CD8-positive, alpha-beta memory T cell (primary cell): Measurements from ENCODE around the gene GABBR2. TPM values are rescaled to one million over a fixed set of nuclear protein-coding genes. Genes with fewer than 3 reads are reported as not detected.
A peak's percentile ranks its signal among the peaks of the same experiment; 100 is the strongest.

Experiments
- CTCF ChIA-PET: fragments of 350-600 bp; sonication (Branson Sonifier 250); formaldehyde crosslinking; loops from one replicate; lab custom pipeline; 2021; ENCODE audit warnings: antibody characterized with exemption; lab: Charles Lee
- POLR2A ChIA-PET: fragments of 350-600 bp; sonication (Branson Sonifier 250); formaldehyde crosslinking; loops from one replicate; lab custom pipeline; 2021; ENCODE audit warnings: antibody characterized with exemption; lab: Charles Lee
- DNase-seq, 5 donors: peaks; one replicate each; pipeline versions ENCODE4 v3.0.0 to v3.0.0-alpha.2; 2020 to 2022; ENCODE audit warnings: mixed read lengths in 1 of 5
- H3K27ac ChIP-seq: one replicate; pipeline ENCODE4 v1.7.0; 2013; ENCODE audit warnings: low read depth, mild to moderate bottlenecking, low read length, moderate library complexity
- H3K27me3 ChIP-seq: 2 replicates; pipeline ENCODE4 v1.7.0; 2013; ENCODE audit warnings: low read length, mild to moderate bottlenecking; ENCODE audit not compliant: insufficient read depth, poor library complexity, severe bottlenecking
- H3K36me3 ChIP-seq: 2 replicates; pipeline ENCODE4 v1.7.0; 2013; ENCODE audit warnings: mild to moderate bottlenecking, low read length, moderate library complexity; ENCODE audit not compliant: insufficient read depth
- H3K4me1 ChIP-seq: 2 replicates; pipeline ENCODE4 v1.7.0; 2013; ENCODE audit warnings: mild to moderate bottlenecking, low read length, moderate library complexity; ENCODE audit not compliant: insufficient read depth
- H3K4me3 ChIP-seq: 2 replicates; pipeline ENCODE4 v1.7.0; 2013; ENCODE audit warnings: mild to moderate bottlenecking, low read length
- H3K9me3 ChIP-seq: 2 replicates; pipeline ENCODE4 v1.7.0; 2013; ENCODE audit warnings: mild to moderate bottlenecking, low read length
- H3K27ac Mint-ChIP-seq, 8 donors: one replicate each; pipeline ENCODE4 v1.8.0; 2020 to 2021; ENCODE audit warnings: mixed read lengths in 8 of 8, mild to moderate bottlenecking in 6 of 8, inconsistent platforms in 3 of 8, moderate library complexity in 3 of 8
- H3K27me3 Mint-ChIP-seq, 2 donors: one replicate each; pipeline ENCODE4 v1.8.0; 2020 to 2021; ENCODE audit warnings: mixed read lengths in 2 of 2, mild to moderate bottlenecking in 1 of 2, moderate library complexity in 1 of 2
- H3K36me3 Mint-ChIP-seq, 3 donors: one replicate each; pipeline ENCODE4 v1.8.0; 2020 to 2021; ENCODE audit warnings: mixed read lengths in 3 of 3, inconsistent platforms in 1 of 3, mild to moderate bottlenecking in 1 of 3
- H3K4me1 Mint-ChIP-seq, 3 donors: one replicate each; pipeline ENCODE4 v1.8.0; 2020 to 2021; ENCODE audit warnings: mixed read lengths in 3 of 3, inconsistent platforms in 1 of 3, mild to moderate bottlenecking in 1 of 3
- H3K4me3 Mint-ChIP-seq, 7 donors: one replicate each; pipeline ENCODE4 v1.8.0; 2020 to 2021; ENCODE audit warnings: mixed read lengths in 7 of 7, mild to moderate bottlenecking in 6 of 7, moderate library complexity in 4 of 7, inconsistent platforms in 2 of 7
- H3K9me3 Mint-ChIP-seq, 5 donors: one replicate each; pipeline ENCODE4 v1.8.0; 2020 to 2022; ENCODE audit warnings: mixed read lengths in 5 of 5, mild to moderate bottlenecking in 3 of 5, moderate library complexity in 2 of 5, inconsistent platforms in 1 of 5
- polyA plus RNA-seq: library from polyadenylated mRNA; unstranded; fragments of 300-500 nt; fragmentation: Illumina TruSeq; gene quantifications from one replicate; pipeline ENCODE4 v1.2.3, GENCODE V29; 2021
- total RNA-seq, 2 experiments: library from RNA; stranded (reverse); gene quantifications; one replicate each; pipeline ENCODE4 v1.2.3, GENCODE V29; 2021

Gene GABBR2
- total and polyA plus RNA-seq, 3 experiments from 2014 or later = not detected

DNA sequence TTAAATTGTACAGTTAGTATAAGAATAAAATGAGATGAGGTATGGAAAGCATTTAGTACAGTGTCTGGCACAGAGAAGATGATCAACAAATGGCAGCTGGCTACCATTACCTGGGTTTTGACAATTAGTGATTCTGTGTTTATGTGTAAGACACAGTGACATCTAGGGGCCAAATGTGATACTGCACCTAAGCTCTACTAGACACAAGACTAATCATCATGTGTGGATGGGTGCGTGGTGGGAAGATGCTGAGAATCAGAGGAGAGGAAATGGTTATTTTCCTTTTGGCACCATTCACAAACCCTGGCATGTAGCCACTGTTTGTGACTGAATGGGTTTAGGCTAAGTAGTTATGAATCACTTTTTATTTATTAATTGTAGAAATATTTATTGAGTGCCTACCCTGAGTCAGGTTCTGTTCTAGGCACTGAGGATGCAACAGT lies 343.5 kb downstream of the GABBR2 start:
- no peak overlapping the region for H3K27ac ChIP-seq
- H3K4me1 Mint-ChIP-seq = no peaks in the 10 kb centered on the region
- no peaks in the 10 kb centered on the region for H3K36me3 ChIP-seq
- H3K9me3 ChIP-seq = peaks cover 7% of the 10 kb centered on the region
- H3K36me3 Mint-ChIP-seq = peaks cover 0 to 4% (median 3%) of the 10 kb centered on the region in 3 donors
- POLR2A ChIA-PET = interaction anchor here (0.6 kb wide), 1 partner anchor 8 kb away, joined by 6 read pairs; no protein-coding TSS in a partner anchor
- no peak overlapping the region for H3K4me3 Mint-ChIP-seq
- peaks cover 5 to 30% (median 20%) of the 10 kb centered on the region in 5 donors for H3K9me3 Mint-ChIP-seq
- no peak overlapping the region for H3K4me3 ChIP-seq
- H3K4me1 ChIP-seq = no peaks in the 10 kb centered on the region
- H3K27me3 ChIP-seq = no peaks in the 10 kb centered on the region
- CTCF ChIA-PET = no interaction called here
- no peak for DNase-seq
- no peak overlapping the region for H3K27ac Mint-ChIP-seq
- peaks cover 32 to 37% of the 10 kb centered on the region in 2 donors for H3K27me3 Mint-ChIP-seq

DNA sequence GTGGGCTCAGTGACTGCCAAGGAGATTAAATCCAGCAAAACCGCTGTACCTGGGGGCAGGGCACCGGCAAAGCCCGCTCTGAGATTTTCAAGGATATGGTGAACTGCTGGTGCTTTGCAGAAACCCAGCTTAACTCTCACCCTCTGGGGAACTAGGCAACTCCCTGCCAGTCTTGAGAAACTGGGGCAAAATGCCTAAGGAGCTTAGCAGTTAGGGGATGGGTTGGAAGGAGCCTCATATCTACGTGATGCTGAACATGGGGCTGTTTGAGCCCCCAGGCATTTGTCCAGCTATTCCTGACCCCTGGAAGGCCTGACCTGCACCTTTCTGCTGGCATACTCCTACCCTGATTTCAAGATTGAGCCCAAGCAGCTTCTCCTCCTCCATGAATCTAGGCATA lies 344.6 kb downstream of the GABBR2 start:
- H3K36me3 Mint-ChIP-seq = peaks cover 0 to 4% (median 3%) of the 10 kb centered on the region in 3 donors
- H3K9me3 Mint-ChIP-seq = peaks cover 5 to 30% (median 20%) of the 10 kb centered on the region in 5 donors
- H3K9me3 ChIP-seq = peaks cover 7% of the 10 kb centered on the region
- POLR2A ChIA-PET = no interaction called here
- no peak overlapping the region for H3K27ac Mint-ChIP-seq
- no peaks in the 10 kb centered on the region for H3K4me1 Mint-ChIP-seq
- H3K4me3 ChIP-seq = no peak overlapping the region
- no peaks in the 10 kb centered on the region for H3K27me3 ChIP-seq
- no peak for DNase-seq
- H3K27ac ChIP-seq = no peak overlapping the region
- H3K36me3 ChIP-seq = no peaks in the 10 kb centered on the region
- H3K4me1 ChIP-seq = no peaks in the 10 kb centered on the region
- CTCF ChIA-PET = no interaction called here
- H3K4me3 Mint-ChIP-seq = no peak overlapping the region
- H3K27me3 Mint-ChIP-seq = peaks cover 27 to 41% of the 10 kb centered on the region in 2 donors

- no peaks in the 10 kb centered on the region for H3K36me3 ChIP-seq
- H3K4me1 Mint-ChIP-seq = no peaks in the 10 kb centered on the region
- no peaks in the 10 kb centered on the region for H3K4me1 ChIP-seq
- H3K27me3 Mint-ChIP-seq = peaks cover 27 to 41% of the 10 kb centered on the region in 2 donors
- CTCF ChIA-PET = no interaction called here
- peaks cover 0 to 4% (median 3%) of the 10 kb centered on the region in 3 donors for H3K36me3 Mint-ChIP-seq
- no peak overlapping the region for H3K27ac Mint-ChIP-seq
- no peak overlapping the region for H3K4me3 ChIP-seq
- H3K27me3 ChIP-seq = no peaks in the 10 kb centered on the region
- H3K9me3 ChIP-seq = peaks cover 7% of the 10 kb centered on the region
- H3K9me3 Mint-ChIP-seq = peaks cover 5 to 30% (median 20%) of the 10 kb centered on the region in 5 donors
- POLR2A ChIA-PET = no interaction called here
- no peak overlapping the region for H3K27ac ChIP-seq
- no peak for DNase-seq
- no peak overlapping the region for H3K4me3 Mint-ChIP-seq
Observed at GRCh38 chr9:98363644-98364043, 345.1 kb downstream of the GABBR2 start.

DNA sequence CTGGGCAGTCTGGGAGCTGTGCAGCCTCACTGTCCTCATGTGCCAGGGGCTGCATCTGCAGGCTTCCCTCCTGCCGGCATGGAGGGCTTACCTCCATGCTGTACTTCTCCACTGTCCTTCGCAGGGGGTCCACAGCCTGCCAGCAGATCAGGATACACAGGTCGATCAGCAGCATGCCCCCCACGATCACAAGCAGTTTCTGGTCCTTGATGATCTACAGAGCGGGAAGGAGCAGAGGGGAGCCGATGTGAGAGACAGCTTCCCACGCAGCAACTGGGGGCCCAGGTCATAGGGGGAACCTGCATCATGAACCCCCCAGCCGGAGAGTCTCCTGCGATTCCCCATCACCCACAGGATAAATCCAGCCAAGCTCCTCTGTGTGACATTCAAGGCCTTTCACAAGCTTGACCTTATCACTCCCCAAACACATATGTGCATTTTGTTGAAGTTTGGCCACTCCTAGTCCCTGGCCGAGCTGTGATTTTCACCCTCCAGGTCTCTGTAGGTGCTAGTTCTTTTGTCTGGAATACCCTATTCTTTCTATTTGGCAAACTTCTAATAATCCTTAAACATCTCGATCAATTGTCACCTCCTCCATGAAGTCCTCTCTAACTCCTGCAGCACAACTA lies 346.0 kb downstream of the GABBR2 start:
- peaks cover 7% of the 10 kb centered on the region for H3K9me3 ChIP-seq
- no peaks in the 10 kb centered on the region for H3K36me3 ChIP-seq
- DNase-seq = no peak
- H3K27ac ChIP-seq = no peak overlapping the region
- no peaks in the 10 kb centered on the region for H3K4me1 ChIP-seq
- peaks cover 5 to 27% (median 20%) of the 10 kb centered on the region in 5 donors for H3K9me3 Mint-ChIP-seq
- H3K4me1 Mint-ChIP-seq = no peaks in the 10 kb centered on the region
- H3K27me3 ChIP-seq = no peaks in the 10 kb centered on the region
- H3K27me3 Mint-ChIP-seq = peaks cover 27 to 37% of the 10 kb centered on the region in 2 donors
- POLR2A ChIA-PET = no interaction called here
- no peak overlapping the region for H3K4me3 ChIP-seq
- CTCF ChIA-PET = no interaction called here
- no peak overlapping the region for H3K4me3 Mint-ChIP-seq
- H3K27ac Mint-ChIP-seq = peak overlapping the region in 1 of 8 donors; percentile 38
- peaks cover 0 to 4% (median 3%) of the 10 kb centered on the region in 3 donors for H3K36me3 Mint-ChIP-seq

DNA sequence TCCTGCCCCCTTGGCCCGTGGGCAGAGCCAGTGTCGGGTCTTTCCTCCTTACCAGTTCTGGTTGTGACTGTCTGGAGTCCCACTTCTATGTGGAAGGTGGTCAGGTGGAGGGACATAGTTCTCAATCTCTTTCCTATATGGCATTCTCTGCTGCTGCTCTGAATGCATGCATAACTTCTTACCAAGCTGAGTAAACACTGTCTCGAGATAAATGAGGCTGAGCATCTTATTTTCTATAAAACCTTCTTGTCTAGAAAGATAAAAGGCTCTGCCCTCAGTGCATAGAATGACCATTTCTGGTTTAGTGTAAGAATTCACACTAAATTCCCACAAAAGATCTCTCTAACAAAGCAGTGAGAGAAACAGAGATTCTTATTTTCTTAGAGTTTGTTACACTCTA lies 347.1 kb downstream of the GABBR2 start:
- Mint-ChIP-seq H3K36me3 (peaks cover 0 to 4% (median 3%) of the 10 kb centered on the region in 3 donors), H3K27ac (no peak overlapping the region), H3K9me3 (peaks cover 5 to 20% (median 16%) of the 10 kb centered on the region in 5 donors), H3K27me3 (peaks cover 19 to 34% of the 10 kb centered on the region in 2 donors), H3K4me1 (no peaks in the 10 kb centered on the region), H3K4me3 (no peak overlapping the region)
- DNase-seq = no peak
- Histone ChIP-seq H3K36me3 (no peaks in the 10 kb centered on the region), H3K27me3 (no peaks in the 10 kb centered on the region), H3K4me3 (no peak overlapping the region), H3K4me1 (no peaks in the 10 kb centered on the region), H3K9me3 (peaks cover 7% of the 10 kb centered on the region), H3K27ac (no peak overlapping the region)
- POLR2A ChIA-PET = no interaction called here
- CTCF ChIA-PET = no interaction called here

- Mint-ChIP-seq H3K27me3 (peaks cover 16 to 39% of the 10 kb centered on the region in 2 donors), H3K4me1 (no peaks in the 10 kb centered on the region), H3K36me3 (peaks cover 0 to 3% (median 2%) of the 10 kb centered on the region in 3 donors), H3K4me3 (no peak overlapping the region), H3K9me3 (peaks cover 3 to 6% (median 5%) of the 10 kb centered on the region in 5 donors), H3K27ac (no peak overlapping the region)
- H3K4me1 ChIP-seq = no peaks in the 10 kb centered on the region
- no peak overlapping the region for H3K4me3 ChIP-seq
- H3K9me3 ChIP-seq = no peaks in the 10 kb centered on the region
- ChIA-PET POLR2A (no interaction called here), CTCF (no interaction called here)
- DNase-seq = no peak
- no peaks in the 10 kb centered on the region for H3K27me3 ChIP-seq
- no peaks in the 10 kb centered on the region for H3K36me3 ChIP-seq
- H3K27ac ChIP-seq = no peak overlapping the region
Observed at GRCh38 chr9:98360176-98360708, 348.5 kb downstream of the GABBR2 start.

DNA sequence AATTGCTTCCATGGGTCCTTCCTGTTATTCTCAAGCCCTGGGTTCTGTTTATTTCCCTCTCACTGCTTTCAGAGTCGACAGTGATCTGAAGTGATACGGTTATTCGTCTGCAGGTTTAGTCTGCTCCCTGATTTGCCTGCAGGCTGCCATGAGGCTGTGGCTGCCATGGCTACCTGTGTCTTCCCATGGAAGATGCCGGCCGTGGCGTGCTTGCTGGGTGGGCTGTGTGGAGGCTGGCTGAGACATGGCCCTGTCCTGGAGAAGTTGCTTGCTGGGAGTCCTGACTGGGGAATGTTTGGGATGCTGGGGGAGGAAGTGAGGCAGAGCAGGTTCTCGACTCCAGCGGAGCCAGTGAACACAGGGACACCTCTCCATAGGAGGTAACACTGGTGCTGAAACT lies 349.2 kb downstream of the GABBR2 start:
- Mint-ChIP-seq H3K27me3 (peaks cover 16 to 44% of the 10 kb centered on the region in 2 donors), H3K36me3 (no peaks in the 10 kb centered on the region), H3K4me3 (no peak overlapping the region), H3K4me1 (no peaks in the 10 kb centered on the region), H3K9me3 (no peaks in the 10 kb centered on the region), H3K27ac (peak overlapping the region in 1 of 8 donors; percentile 9)
- Histone ChIP-seq H3K27ac (no peak overlapping the region), H3K36me3 (no peaks in the 10 kb centered on the region), H3K27me3 (no peaks in the 10 kb centered on the region), H3K4me3 (no peak overlapping the region), H3K4me1 (no peaks in the 10 kb centered on the region), H3K9me3 (no peaks in the 10 kb centered on the region)
- POLR2A ChIA-PET = no interaction called here
- DNase-seq = no peak
- CTCF ChIA-PET = no interaction called here

- Histone ChIP-seq H3K27me3 (no peaks in the 10 kb centered on the region), H3K4me1 (no peaks in the 10 kb centered on the region), H3K36me3 (no peaks in the 10 kb centered on the region), H3K9me3 (no peaks in the 10 kb centered on the region), H3K4me3 (no peak overlapping the region), H3K27ac (no peak overlapping the region)
- Mint-ChIP-seq H3K36me3 (no peaks in the 10 kb centered on the region), H3K4me1 (no peaks in the 10 kb centered on the region), H3K9me3 (peaks cover 0 to 1% (median 0%) of the 10 kb centered on the region in 5 donors), H3K27me3 (peaks cover 20 to 49% of the 10 kb centered on the region in 2 donors), H3K27ac (no peak overlapping the region), H3K4me3 (no peak overlapping the region)
- ChIA-PET POLR2A (no interaction called here), CTCF (no interaction called here)
- DNase-seq = no peak
Observed at GRCh38 chr9:98357921-98358535, 350.7 kb downstream of the GABBR2 start.
